PFSK-1 (cell line): Measurements from ENCODE around the gene DIAPH1.

Experiments used
- POLR2AphosphoS5 ChIP-seq: IDR thresholded peaks from 2 replicates; pipeline ENCODE4 v1.6.1; 2012; ENCODE audit warnings: low read depth, mild to moderate bottlenecking, control low read depth, low read length, moderate library complexity
- TAF1 ChIP-seq: IDR thresholded peaks from 2 replicates; pipeline ENCODE4 v1.6.1; 2012; ENCODE audit warnings: low read length, control low read depth, borderline replicate concordance; ENCODE audit not compliant: insufficient read depth

GRCh38 chr5:141632650-141633049 is 13.8 kb upstream of the DIAPH1 start:
- TF ChIP-seq TAF1 (no peak), POLR2AphosphoS5 (no peak)
